Keratinocyte (primary cell): ENCODE results near the gene ALDH3B2. TPM values are rescaled to one million over a fixed set of nuclear protein-coding genes. Genes with fewer than 3 reads are reported as not detected.
"Not testable (repeated sequence)": the region's sequence is repeated elsewhere in the genome, so short reads cannot be mapped to it uniquely, and the experiment has no call there.

ENCODE experiments used
- DNase-seq: peaks from one replicate; pipeline ENCODE4 v3.0.0-alpha.2; 2011; ENCODE audit warnings: low read depth, missing footprints, low spot score
- FAIRE-seq: peaks from 2 replicates; lab custom pipeline; 2011; peaks lifted over from hg19 to GRCh38; lab: Jason Lieb, UNC
- H2AFZ ChIP-seq: 2 replicates; pipeline ENCODE4 v1.6.0; 2012; ENCODE audit warnings: low read length, control low read depth, inconsistent platforms; ENCODE audit not compliant: control insufficient read depth
- H3K27ac ChIP-seq: 2 replicates; pipeline ENCODE4 v1.5.1; 2011; ENCODE audit warnings: low read length; ENCODE audit not compliant: control insufficient read depth, insufficient read depth
- H3K27me3 ChIP-seq: 3 replicates; pipeline ENCODE4 v1.6.0; 2011; ENCODE audit warnings: low read length; ENCODE audit not compliant: control insufficient read depth, insufficient read depth; ENCODE audit errors: extremely low read depth
- H3K36me3 ChIP-seq, 2 experiments: 2 replicates in 1 of 2; 3 replicates in 1 of 2; pipeline ENCODE4 v1.5.1; 2011; ENCODE audit warnings: low read length in 2 of 2, mild to moderate bottlenecking in 1 of 2; ENCODE audit not compliant: control insufficient read depth in 2 of 2, insufficient read depth in 2 of 2; ENCODE audit errors: extremely low read depth in 1 of 2
- H3K4me1 ChIP-seq: 3 replicates; pipeline ENCODE4 v1.5.1; 2011; ENCODE audit warnings: low read length; ENCODE audit not compliant: control insufficient read depth, insufficient read depth; ENCODE audit errors: extremely low read depth
- H3K4me2 ChIP-seq: 3 replicates; pipeline ENCODE4 v1.6.0; 2011; ENCODE audit warnings: low read depth, low read length; ENCODE audit not compliant: control insufficient read depth, insufficient read depth; ENCODE audit errors: extremely low read depth
- H3K4me3 ChIP-seq, 3 experiments: fragments of 200-600 bp in 1 of 3; sonication (generic) in 1 of 3; 2 replicates in 2 of 3; 3 replicates in 1 of 3; pipeline ENCODE4 v1.5.1; 2011 to 2016; ENCODE audit warnings: low read length in 3 of 3, mild to moderate bottlenecking in 3 of 3, control low read depth in 2 of 3, inconsistent platforms in 1 of 3, low read depth in 1 of 3, mixed read lengths in 1 of 3, mixed run types in 1 of 3, moderate library complexity in 1 of 3; ENCODE audit not compliant: control insufficient read depth in 2 of 3, insufficient read depth in 2 of 3; ENCODE audit errors: extremely low read depth in 1 of 3
- H3K79me2 ChIP-seq: 2 replicates; pipeline ENCODE4 v1.6.0; 2012; ENCODE audit warnings: low read length; ENCODE audit not compliant: control insufficient read depth, insufficient read depth
- H3K9ac ChIP-seq: 3 replicates; pipeline ENCODE4 v1.6.0; 2011; ENCODE audit warnings: low read length; ENCODE audit not compliant: control insufficient read depth, insufficient read depth; ENCODE audit errors: extremely low read depth
- H3K9me1 ChIP-seq: 3 replicates; pipeline ENCODE4 v1.6.0; 2011; ENCODE audit warnings: low read length; ENCODE audit not compliant: control insufficient read depth, insufficient read depth; ENCODE audit errors: extremely low read depth
- H3K9me3 ChIP-seq: 2 replicates; pipeline ENCODE4 v1.5.1; 2012; ENCODE audit warnings: low read depth, low read length; ENCODE audit not compliant: control insufficient read depth
- H4K20me1 ChIP-seq: 3 replicates; pipeline ENCODE4 v1.6.0; 2011; ENCODE audit warnings: low read length; ENCODE audit not compliant: control insufficient read depth, insufficient read depth; ENCODE audit errors: extremely low read depth
- EZH2 ChIP-seq: IDR thresholded peaks from one replicate; pipeline ENCODE4 v1.6.1; 2012; ENCODE audit warnings: inconsistent platforms, mild to moderate bottlenecking, low read length, moderate library complexity
- dilution Hi-C: fragments of 300-500 bp; cut with MboI; formaldehyde crosslinking; loops from one replicate; pipeline ENCODE4 v1.7.0; 2020; ENCODE audit warnings: low sequenced_read_pairs; ENCODE audit not compliant: extremely low pct_ligation_motif_present
- polyA plus RNA-seq, 5 experiments: library from polyadenylated mRNA; depleted of rRNA in 3 of 5; stranded (reverse) in 3 of 5; stranded (forward) in 1 of 5; unstranded in 1 of 5; fragments of >200 nt; gene quantifications; 1 replicate in 1 of 5; 2 replicates in 3 of 5; 3 replicates in 1 of 5; pipeline versions ENCODE4 v1.2.1 to v1.2.3, GENCODE V29; 2011 to 2012; ENCODE audit warnings: missing spikeins in 2 of 5, low read depth in 1 of 5, low replicate concordance in 1 of 5
- TF ChIP-seq, protein P1 (sequence below), 3 experiments: IDR thresholded peaks in 1 of 3; conservative IDR thresholded peaks in 1 of 3; optimal IDR thresholded peaks in 1 of 3; 2 replicates in 2 of 3; 3 replicates in 1 of 3; pipeline versions ENCODE3 to v1.5.1; 2011; ENCODE audit warnings: low read length in 3 of 3, mild to moderate bottlenecking in 3 of 3, moderate library complexity in 2 of 3, control low read depth in 1 of 3, inconsistent platforms in 1 of 3; ENCODE audit not compliant: insufficient read depth in 2 of 3; ENCODE audit errors: extremely low read depth in 1 of 3

The ALDH3B2 gene
- polyA plus RNA-seq, 1 donor (not counting 4 experiments of a cell fraction or from before 2014, with no cell fraction given) = 0.67 TPM

GRCh38 chr11:67626970-67627369 is 47.5 kb downstream of the ALDH3B2 start:
- FAIRE-seq = no peak
- Histone ChIP-seq H3K79me2 (no peaks in the 10 kb centered on the region), H4K20me1 (no peaks in the 10 kb centered on the region), H3K27me3 (no peaks in the 10 kb centered on the region), H3K36me3 (no peaks in the 10 kb centered on the region), H2AFZ (no peak overlapping the region), H3K9me1 (no peaks in the 10 kb centered on the region), H3K9ac (no peak overlapping the region), H3K4me2 (no peak overlapping the region), H3K9me3 (no peaks in the 10 kb centered on the region), H3K4me3 (no peak overlapping the region), H3K27ac (no peak overlapping the region), H3K4me1 (peaks cover 6% of the 10 kb centered on the region)
- dilution Hi-C loops = no loop called here
- TF ChIP-seq, protein P1, sequence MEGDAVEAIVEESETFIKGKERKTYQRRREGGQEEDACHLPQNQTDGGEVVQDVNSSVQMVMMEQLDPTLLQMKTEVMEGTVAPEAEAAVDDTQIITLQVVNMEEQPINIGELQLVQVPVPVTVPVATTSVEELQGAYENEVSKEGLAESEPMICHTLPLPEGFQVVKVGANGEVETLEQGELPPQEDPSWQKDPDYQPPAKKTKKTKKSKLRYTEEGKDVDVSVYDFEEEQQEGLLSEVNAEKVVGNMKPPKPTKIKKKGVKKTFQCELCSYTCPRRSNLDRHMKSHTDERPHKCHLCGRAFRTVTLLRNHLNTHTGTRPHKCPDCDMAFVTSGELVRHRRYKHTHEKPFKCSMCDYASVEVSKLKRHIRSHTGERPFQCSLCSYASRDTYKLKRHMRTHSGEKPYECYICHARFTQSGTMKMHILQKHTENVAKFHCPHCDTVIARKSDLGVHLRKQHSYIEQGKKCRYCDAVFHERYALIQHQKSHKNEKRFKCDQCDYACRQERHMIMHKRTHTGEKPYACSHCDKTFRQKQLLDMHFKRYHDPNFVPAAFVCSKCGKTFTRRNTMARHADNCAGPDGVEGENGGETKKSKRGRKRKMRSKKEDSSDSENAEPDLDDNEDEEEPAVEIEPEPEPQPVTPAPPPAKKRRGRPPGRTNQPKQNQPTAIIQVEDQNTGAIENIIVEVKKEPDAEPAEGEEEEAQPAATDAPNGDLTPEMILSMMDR (optimal IDR thresholded peaks at IDR 0.05 in 1 of 3, IDR thresholded peaks at IDR 0.05 in 1 of 3, conservative IDR thresholded peaks at IDR 0.05 in 1 of 3; ENCODE audit: extremely low read depth in 1 of 3, insufficient read depth in 2 of 3, low read length in 3 of 3) = no peak
- TF ChIP-seq EZH2 = no peak
- DNase-seq = no peak

DNA sequence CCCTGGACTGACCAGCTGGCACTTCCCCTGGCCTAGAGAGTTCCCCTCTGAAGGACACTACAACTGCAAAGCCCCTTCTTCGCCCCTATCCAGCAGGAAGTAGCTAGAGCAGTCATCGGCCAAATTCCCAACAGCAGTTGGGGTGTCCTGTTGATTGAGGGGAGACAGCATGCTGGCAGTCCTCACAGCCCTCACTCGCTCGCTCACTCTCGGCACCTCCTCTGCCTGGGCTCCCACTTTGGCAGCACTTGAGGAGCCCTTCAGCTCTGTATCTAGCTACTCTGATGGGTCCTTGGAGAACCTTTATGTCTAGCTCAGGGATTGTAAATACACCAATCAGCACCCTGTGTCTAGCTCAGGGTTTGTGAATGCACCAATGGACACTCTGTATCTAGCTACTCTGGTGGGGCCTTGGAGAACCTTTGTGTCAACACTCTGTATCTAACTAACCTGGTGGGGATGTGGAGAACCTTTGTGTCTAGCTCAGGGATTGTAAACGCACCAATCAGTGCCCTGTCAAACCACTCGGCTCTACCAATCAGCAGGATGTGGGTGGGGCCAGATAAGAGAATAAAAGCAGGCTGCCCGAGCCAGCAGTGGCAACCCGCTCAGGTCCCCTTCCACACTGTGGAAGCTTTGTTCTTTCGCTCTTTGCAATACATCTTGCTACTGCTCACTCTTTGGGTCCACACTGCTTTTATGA is 48.1 kb downstream of the ALDH3B2 start:
- H3K9ac ChIP-seq, H4K20me1 ChIP-seq, dilution Hi-C loops, H3K4me2 ChIP-seq, DNase-seq, H3K79me2 ChIP-seq, H3K4me3 ChIP-seq, H3K27ac ChIP-seq, H3K36me3 ChIP-seq, H3K9me1 ChIP-seq, FAIRE-seq, H3K4me1 ChIP-seq, H2AFZ ChIP-seq, H3K9me3 ChIP-seq, H3K27me3 ChIP-seq: not testable (repeated sequence)

DNA sequence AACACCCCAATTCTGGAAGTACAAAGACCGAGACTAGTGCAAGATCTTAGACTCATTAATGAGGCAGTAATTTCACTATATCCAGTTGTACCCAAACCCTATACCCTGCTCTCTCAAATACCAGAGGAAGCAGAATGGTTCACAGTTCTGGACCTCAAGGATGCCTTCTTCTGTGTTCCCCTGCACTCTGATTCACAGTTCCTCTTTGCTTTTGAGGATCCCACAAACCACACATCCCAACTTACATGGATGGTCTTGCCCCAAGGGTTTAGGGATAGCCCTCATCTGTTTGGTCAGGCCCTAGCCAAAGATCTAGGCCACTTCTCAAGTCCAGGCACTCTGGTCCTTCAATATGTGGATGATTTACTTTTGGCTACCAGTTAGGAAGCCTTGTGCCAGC is 50.6 kb downstream of the ALDH3B2 start:
- H3K79me2 ChIP-seq, H3K27me3 ChIP-seq, H3K27ac ChIP-seq, H3K4me3 ChIP-seq, dilution Hi-C loops, H4K20me1 ChIP-seq, FAIRE-seq, H3K9me1 ChIP-seq, H3K4me2 ChIP-seq, DNase-seq, H3K9me3 ChIP-seq, H3K36me3 ChIP-seq, H3K4me1 ChIP-seq, H2AFZ ChIP-seq, H3K9ac ChIP-seq: not testable (repeated sequence)

DNA sequence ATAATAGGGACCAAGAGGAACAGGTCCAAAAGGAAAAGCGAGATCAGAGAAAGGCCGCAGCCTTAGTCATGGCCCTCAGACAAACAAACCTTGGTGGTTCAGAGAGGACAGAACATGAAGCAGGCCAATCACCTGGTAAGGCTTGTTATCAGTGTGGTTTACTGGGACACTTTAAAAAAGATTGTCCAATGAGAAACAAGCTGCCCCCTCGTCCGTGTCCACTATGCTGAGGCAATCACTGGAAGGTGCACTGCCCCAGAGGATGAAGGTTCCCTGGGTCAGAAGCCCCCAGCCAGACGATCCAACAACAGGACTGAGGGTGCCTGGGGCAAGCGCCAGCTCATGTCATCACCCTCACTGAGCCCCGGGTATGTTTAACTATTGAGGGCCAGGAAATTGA is 51.5 kb downstream of the ALDH3B2 start:
- H3K36me3 ChIP-seq, H3K9me1 ChIP-seq, dilution Hi-C loops, H3K27me3 ChIP-seq, H3K9ac ChIP-seq, H3K4me1 ChIP-seq, H2AFZ ChIP-seq, FAIRE-seq, H4K20me1 ChIP-seq, H3K27ac ChIP-seq, H3K9me3 ChIP-seq, H3K4me3 ChIP-seq, H3K4me2 ChIP-seq, H3K79me2 ChIP-seq, DNase-seq: not testable (repeated sequence)
